Mononuclear cell (primary cell): ENCODE results near the gene EIF2B1. TPM values are rescaled to one million over a fixed set of nuclear protein-coding genes. Genes with fewer than 3 reads are reported as not detected.
"Not testable (repeated sequence)": the region's sequence is repeated elsewhere in the genome, so short reads cannot be mapped to it uniquely, and the experiment has no call there.

Source experiments
- H3K27me3 ChIP-seq: 2 replicates; pipeline ENCODE4 v1.6.0; 2011; ENCODE audit warnings: low read length, control low read depth; ENCODE audit not compliant: insufficient read depth
- H3K4me1 ChIP-seq: 2 replicates; pipeline ENCODE4 v1.5.1; 2011; ENCODE audit warnings: mild to moderate bottlenecking, low read length, control low read depth; ENCODE audit not compliant: insufficient read depth
- H3K4me3 ChIP-seq: 2 replicates; pipeline ENCODE4 v1.5.1; 2011; ENCODE audit warnings: mild to moderate bottlenecking, low read length, moderate library complexity
- H3K9me3 ChIP-seq: 2 replicates; pipeline ENCODE4 v1.5.1; 2011; ENCODE audit warnings: low read depth, mild to moderate bottlenecking, control low read depth, low read length
- total RNA-seq: library from RNA; depleted of rRNA; stranded (reverse); fragments of >200 nt; gene quantifications from one replicate; pipeline ENCODE4 v1.2.3, GENCODE V29; 2012

The EIF2B1 gene
- total RNA-seq, 1 donor, result 34.3 TPM

DNA sequence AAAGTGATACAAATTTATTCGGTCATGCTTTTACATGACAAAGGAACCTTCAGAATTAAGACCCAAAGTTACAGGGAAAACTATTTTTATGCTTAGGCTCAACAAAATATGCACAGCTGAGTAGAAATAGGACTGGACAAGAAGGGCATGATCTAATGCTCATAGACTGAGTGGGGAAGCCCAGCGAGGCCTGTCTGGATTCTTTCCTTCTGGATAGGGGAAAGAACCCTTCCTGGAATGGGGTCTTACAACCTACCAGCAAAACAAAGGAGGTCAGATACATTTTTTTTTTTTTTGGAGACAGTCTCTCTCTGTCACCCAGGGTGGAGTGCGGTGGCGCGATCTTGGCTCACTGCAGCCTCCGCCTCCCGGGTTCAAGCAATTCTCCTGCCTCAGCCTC lies 33.8 kb downstream of the EIF2B1 start:
- Histone ChIP-seq H3K4me1 (peaks cover 22% of the 10 kb centered on the region), H3K9me3 (no peaks in the 10 kb centered on the region), H3K4me3 (no peak overlapping the region), H3K27me3 (no peaks in the 10 kb centered on the region)

DNA sequence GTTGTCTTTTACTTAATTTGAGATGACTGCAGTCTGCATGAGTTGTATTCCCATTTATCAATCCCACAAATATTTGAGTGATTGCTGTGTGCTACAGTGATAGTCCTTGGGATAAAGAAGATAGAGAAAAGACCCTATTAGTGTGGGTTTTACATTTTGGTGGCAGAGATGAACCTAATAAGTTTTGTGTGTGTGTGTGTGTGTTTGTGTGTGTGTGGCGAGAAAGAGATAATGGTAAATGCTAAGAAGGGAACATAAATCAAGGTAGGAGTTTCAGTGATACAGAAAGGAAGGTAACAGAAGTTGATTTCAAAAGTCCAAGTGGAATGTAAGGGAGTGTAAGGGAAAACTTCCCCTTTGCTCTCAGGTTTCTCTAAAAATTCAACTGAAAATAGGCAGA lies 34.2 kb downstream of the EIF2B1 start:
- Histone ChIP-seq H3K4me3 (no peak overlapping the region), H3K4me1 (peaks cover 22% of the 10 kb centered on the region), H3K9me3 (no peaks in the 10 kb centered on the region), H3K27me3 (no peaks in the 10 kb centered on the region)

DNA sequence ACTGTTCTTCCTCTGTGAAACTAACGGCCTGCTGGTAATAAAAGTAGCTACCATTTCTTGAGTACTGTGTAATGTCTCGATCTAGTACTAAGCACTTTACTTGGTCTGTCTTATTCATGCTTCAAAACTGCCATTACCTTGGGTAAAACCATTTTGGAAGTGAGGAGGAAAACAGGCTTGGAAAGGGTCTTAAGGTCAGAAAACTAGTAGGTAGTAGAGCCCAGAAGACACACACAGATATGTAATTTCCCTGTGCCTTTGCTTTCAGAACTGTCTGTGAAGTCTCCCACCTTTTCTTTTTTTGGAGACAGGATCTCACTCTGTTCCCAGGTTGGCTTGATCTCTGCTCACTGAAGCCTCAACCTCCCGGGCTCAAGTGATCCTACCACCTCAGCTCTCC lies 35.0 kb downstream of the EIF2B1 start:
- H3K27me3 ChIP-seq, result no peaks in the 10 kb centered on the region
- no peaks in the 10 kb centered on the region for H3K9me3 ChIP-seq
- H3K4me3 ChIP-seq, result no peak overlapping the region
- peaks cover 19% of the 10 kb centered on the region for H3K4me1 ChIP-seq

DNA sequence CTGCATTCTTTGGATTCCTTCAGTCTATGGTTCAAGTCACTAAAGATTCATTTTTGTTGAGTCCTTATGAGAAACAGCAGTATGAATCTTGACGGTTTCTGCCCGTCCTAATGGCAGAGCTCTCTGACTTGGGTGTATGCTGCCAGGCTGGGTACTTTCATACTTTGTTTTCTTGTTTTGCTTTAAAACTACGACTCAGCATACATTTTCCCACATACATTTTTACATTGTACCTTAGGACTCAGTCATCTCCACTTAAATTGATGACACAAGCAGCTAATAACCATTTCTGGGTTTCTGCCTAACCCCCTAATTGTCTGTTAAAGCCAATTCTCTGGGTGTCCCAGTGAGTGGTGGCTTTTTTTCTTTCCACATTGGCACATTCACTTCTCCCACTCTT lies 36.4 kb downstream of the EIF2B1 start:
- Histone ChIP-seq H3K4me1 (peaks cover 6% of the 10 kb centered on the region), H3K4me3 (no peak overlapping the region), H3K27me3 (no peaks in the 10 kb centered on the region), H3K9me3 (no peaks in the 10 kb centered on the region)

DNA sequence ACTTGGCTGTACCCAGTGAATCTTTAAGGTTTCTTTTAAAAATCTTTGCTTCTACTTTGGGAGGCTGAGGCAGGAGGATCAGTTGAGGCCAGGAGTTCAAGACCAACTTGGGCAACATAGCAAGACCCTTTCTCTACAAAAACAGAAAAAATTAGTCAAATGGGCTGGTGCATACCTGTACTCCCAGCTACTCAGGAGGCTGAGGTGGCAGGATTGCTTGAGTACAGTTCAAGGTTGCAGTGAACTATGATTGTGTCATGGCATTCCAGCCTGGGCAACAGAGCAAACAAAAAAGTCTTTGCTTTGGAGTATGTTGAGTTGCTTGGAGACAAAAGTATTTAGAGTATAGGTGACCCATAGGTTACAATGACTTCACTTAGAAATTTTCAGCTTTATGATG lies 37.8 kb downstream of the EIF2B1 start:
- peaks cover 1% of the 10 kb centered on the region for H3K4me1 ChIP-seq
- H3K27me3 ChIP-seq, result no peaks in the 10 kb centered on the region
- H3K9me3 ChIP-seq, result no peaks in the 10 kb centered on the region
- no peak overlapping the region for H3K4me3 ChIP-seq

DNA sequence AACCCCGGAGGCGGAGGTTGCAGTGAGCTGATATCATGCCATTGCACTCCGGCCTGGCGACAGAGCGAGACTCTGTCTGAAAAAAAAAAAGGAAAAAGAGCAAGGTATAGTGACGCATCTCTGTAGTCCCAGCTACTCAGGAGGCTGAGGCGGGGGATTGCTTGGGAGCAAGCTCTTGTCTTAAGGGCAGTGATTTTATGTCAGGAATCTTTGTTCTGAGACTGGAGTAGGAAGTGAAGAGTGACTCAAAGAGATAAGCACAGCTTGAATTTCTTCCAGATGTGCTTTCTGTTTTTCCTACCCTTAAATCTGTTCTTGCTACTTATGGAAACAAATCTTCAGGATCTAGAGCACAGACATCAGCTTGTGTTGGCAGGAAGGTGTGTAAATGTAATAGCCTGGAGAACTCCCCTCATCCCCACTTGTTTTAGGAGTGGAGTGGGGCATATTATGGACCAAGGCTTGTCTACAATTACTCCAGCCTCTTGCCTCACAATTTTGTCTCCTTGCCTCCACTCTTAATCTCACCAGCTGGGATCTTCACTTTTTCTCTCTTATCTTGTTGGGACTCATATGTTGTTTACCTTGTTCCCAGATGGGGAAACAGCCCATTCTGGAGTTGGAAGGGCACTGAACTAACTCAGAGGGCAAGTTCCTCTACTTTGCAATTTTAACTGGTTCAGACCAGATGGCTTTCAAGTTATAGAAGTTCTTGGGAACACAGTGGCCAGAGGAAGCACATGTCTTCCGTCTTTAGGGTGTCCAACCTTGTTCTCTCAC lies 41.6 kb downstream of the EIF2B1 start:
- no peak overlapping the region for H3K4me3 ChIP-seq
- H3K4me1 ChIP-seq, result peaks cover 7% of the 10 kb centered on the region
- H3K27me3 ChIP-seq, result no peaks in the 10 kb centered on the region
- no peaks in the 10 kb centered on the region for H3K9me3 ChIP-seq

DNA sequence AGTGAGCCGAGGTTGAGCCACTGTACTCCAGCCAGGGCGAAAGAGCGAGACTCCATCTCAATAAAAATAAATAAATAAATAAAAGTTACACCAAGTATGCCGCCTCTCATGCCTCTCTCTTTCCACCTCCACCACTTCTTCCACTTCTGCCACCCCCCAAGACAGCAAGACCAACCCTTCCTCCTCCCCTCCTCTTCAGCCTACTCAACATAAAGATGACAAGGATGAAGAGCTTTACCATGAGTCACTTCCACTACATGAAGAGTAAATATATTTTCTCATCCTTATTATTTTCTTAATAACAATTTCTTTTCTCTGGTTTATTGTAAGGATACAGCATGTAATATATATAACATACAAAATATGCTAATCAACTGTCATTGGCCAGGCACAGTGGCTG lies 52.7 kb downstream of the EIF2B1 start:
- Histone ChIP-seq H3K4me3 (no peak overlapping the region), H3K9me3 (no peaks in the 10 kb centered on the region), H3K27me3 (no peaks in the 10 kb centered on the region), H3K4me1 (peaks cover 30% of the 10 kb centered on the region)

DNA sequence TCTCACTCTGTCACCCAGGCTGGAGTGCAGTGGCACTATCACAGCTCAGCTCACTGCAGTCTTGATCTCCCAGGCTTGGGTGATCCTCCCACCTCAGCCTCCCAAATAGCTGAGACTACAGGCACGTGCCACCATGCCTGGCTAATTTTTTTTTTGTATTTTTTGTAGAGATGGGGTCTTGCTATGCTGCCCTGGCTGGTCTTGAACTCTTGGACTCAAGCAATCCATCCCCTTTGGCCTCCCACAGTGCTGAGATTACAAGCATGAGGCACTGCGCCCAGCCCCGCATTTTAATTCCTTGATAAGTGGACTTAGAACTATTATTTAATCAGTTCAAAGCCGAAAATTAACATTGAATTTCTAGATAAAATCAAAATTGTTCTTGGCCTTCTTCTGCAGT lies 54.7 kb downstream of the EIF2B1 start:
- not testable (repeated sequence) for H3K4me3 ChIP-seq, H3K27me3 ChIP-seq, H3K9me3 ChIP-seq
- H3K4me1 ChIP-seq, result peaks cover 17% of the 10 kb centered on the region

DNA sequence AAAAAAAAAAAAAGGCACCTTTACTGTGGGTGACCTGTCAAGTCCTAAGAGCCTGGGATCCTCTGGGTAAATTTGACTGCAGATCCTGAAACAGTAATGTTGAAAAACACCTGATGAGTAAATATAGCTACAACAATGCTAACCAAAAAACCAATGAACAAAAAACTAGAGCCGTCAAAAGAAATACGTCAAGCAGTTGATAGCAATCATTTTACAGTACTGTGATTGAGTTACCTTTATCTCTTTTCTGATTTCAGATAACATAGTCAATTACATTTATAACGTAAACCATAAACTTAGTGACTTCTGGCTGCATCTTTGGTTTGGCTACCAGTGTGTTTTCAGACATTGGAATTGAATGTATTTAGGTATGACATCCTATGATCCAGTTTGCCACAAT lies 55.2 kb downstream of the EIF2B1 start:
- no peak overlapping the region for H3K4me3 ChIP-seq
- H3K9me3 ChIP-seq, result no peaks in the 10 kb centered on the region
- peaks cover 15% of the 10 kb centered on the region for H3K4me1 ChIP-seq

DNA sequence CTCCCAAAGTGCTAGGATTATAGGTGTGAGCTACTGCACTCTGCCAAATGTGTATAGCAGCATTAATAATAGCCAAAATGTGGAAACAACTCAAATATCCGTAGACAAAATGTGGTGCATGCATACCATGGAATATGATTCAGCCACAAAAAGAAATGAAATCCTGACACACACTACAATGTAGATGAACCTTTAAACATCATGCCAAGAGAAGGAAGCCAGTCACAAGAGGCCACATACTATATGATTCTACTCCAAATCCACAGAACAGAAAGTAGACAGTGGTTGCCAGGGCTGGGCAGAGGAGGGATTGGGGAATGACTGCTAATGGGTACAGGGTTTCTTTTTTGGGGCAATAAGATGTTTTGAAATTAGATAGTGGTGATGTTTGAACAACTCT lies 56.9 kb downstream of the EIF2B1 start:
- no peak overlapping the region for H3K4me3 ChIP-seq
- no peaks in the 10 kb centered on the region for H3K9me3 ChIP-seq
- no peaks in the 10 kb centered on the region for H3K4me1 ChIP-seq
- H3K27me3 ChIP-seq, result no peaks in the 10 kb centered on the region

More for the DNA sequence above, 55.2 kb downstream of the EIF2B1 start:
- H3K27me3 ChIP-seq, result no peaks in the 10 kb centered on the region

DNA sequence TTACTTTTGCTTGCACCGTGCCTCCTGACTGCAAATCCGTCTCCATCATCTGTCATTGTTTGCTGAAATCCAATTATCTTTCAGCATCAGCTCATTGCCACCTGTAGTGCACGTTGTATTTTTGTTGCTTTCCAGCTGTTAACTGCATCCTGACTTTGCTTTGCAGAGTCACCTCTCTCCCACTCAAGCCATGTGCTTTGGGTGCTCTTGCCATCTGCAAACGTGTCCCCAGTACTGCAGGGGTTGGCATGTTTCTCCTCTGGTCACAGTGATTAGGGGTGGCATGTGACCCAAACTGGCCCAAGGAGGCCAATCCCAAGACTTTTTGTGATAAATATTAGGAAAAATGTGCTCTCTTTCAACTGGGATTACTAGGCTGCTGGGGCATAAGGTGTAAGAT lies 59.6 kb downstream of the EIF2B1 start:
- Histone ChIP-seq H3K9me3 (no peaks in the 10 kb centered on the region), H3K27me3 (no peaks in the 10 kb centered on the region), H3K4me3 (no peak overlapping the region), H3K4me1 (no peaks in the 10 kb centered on the region)

DNA sequence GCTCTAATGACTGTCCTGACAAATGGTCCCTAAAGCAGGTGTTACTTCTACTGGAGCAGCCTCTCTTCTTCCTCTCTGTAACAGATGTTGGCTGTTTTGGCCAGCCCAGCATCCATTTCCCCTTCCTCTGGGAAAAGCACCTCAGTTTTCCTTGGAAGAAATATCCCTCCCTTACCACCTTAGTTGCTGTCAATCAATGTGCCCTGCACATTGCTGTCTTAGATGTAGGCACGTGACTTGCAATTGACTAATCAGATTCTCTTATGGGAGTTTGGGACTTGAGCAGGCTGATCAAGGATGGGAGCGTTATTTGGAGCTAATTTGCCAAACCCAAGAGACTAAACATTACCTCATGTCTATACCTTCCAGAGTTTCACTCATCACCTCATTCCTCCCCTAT lies 61.1 kb downstream of the EIF2B1 start:
- H3K9me3 ChIP-seq, result no peaks in the 10 kb centered on the region
- no peaks in the 10 kb centered on the region for H3K27me3 ChIP-seq
- no peak overlapping the region for H3K4me3 ChIP-seq
- H3K4me1 ChIP-seq, result no peaks in the 10 kb centered on the region

DNA sequence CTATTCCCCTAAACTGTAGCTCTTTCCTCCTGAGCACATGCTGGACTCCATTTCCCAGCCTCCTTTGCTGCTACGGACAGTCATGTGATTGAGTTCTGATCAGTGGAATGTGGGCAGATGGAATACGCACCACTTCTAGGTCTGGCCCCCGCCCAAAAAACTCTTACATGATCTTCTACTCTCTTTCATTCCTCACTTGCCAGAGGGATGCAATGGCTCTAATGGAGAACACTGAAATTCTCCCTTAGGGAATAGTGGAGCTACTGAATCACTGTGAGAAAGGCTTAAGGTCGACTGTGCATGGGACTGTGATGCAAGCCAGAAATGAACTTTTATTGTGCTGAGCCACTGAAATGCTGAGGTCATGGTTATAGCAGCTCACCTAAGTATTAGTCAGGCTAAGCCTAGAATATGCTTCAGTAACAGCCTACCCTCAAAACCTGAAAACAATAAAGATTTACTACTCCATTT lies 62.1 kb downstream of the EIF2B1 start:
- no peaks in the 10 kb centered on the region for H3K27me3 ChIP-seq
- no peaks in the 10 kb centered on the region for H3K9me3 ChIP-seq
- H3K4me3 ChIP-seq, result no peak overlapping the region
- no peaks in the 10 kb centered on the region for H3K4me1 ChIP-seq
